Activated CD4-positive, alpha-beta T cell treated with anti-CD3 and anti-CD28 coated beads, Interleukin-2, amount 50 U/mL, for 48 hours (primary cell): ENCODE data around the gene SLC44A5.
"Not testable (repeated sequence)": the region's sequence is repeated elsewhere in the genome, so short reads cannot be mapped to it uniquely, and the experiment has no call there.

Source experiments
- DNase-seq, 2 experiments: peaks; one replicate each; pipeline ENCODE4 v3.0.0-alpha.2; 2020

SLC44A5 gene

GRCh38 chr1:75444220-75444619, 166.7 kb downstream of the SLC44A5 start:
- DNase-seq: no peak

GRCh38 chr1:75440274-75440673, 170.6 kb downstream of the SLC44A5 start:
- no peak for DNase-seq

- no peak for DNase-seq
Measured at GRCh38 chr1:75438355-75438754, 172.6 kb downstream of the SLC44A5 start.

GRCh38 chr1:75431843-75432242, 179.1 kb downstream of the SLC44A5 start:
- DNase-seq: no peak

GRCh38 chr1:75430526-75430925, 180.4 kb downstream of the SLC44A5 start:
- no peak for DNase-seq

- DNase-seq: no peak
Measured at GRCh38 chr1:75426688-75427087, 184.2 kb downstream of the SLC44A5 start.

- DNase-seq: no peak
Measured at GRCh38 chr1:75425001-75425650, 185.8 kb downstream of the SLC44A5 start.

GRCh38 chr1:75423616-75424015, 187.3 kb downstream of the SLC44A5 start:
- DNase-seq: no peak

GRCh38 chr1:75423136-75423535, 187.8 kb downstream of the SLC44A5 start:
- no peak for DNase-seq

GRCh38 chr1:75421371-75421770, 189.5 kb downstream of the SLC44A5 start:
- no peak for DNase-seq

- DNase-seq: no peak
Measured at GRCh38 chr1:75415187-75415586, 195.7 kb downstream of the SLC44A5 start.

- no peak for DNase-seq
Measured at GRCh38 chr1:75412616-75413015, 198.3 kb downstream of the SLC44A5 start.

GRCh38 chr1:75404681-75405080, 206.2 kb downstream of the SLC44A5 start:
- not testable (repeated sequence) for DNase-seq

- not testable (repeated sequence) for DNase-seq
Measured at GRCh38 chr1:75403147-75403646, 207.7 kb downstream of the SLC44A5 start.

- DNase-seq: no peak
Measured at GRCh38 chr1:75400716-75401115, 210.2 kb downstream of the SLC44A5 start.

GRCh38 chr1:75396745-75397144, 214.2 kb downstream of the SLC44A5 start:
- no peak for DNase-seq

- DNase-seq: no peak
Measured at GRCh38 chr1:75396260-75396659, 214.7 kb downstream of the SLC44A5 start.

- no peak for DNase-seq
Measured at GRCh38 chr1:75394386-75395139, 216.4 kb downstream of the SLC44A5 start.

- DNase-seq: no peak
Measured at GRCh38 chr1:75392278-75392677, 218.6 kb downstream of the SLC44A5 start.

- DNase-seq: peak in 1 of 2 experiments; percentile 6
Measured at GRCh38 chr1:75375476-75376447, 235.2 kb downstream of the SLC44A5 start.

- DNase-seq: no peak
Measured at GRCh38 chr1:75373542-75374159, 237.3 kb downstream of the SLC44A5 start.

GRCh38 chr1:75366595-75366994, 244.3 kb downstream of the SLC44A5 start:
- no peak for DNase-seq

- DNase-seq: no peak
Measured at GRCh38 chr1:75361260-75361659, 249.7 kb downstream of the SLC44A5 start.
